ENCODE results near the gene MLST8. TPM values are rescaled to one million over a fixed set of nuclear protein-coding genes. Genes with fewer than 3 reads are reported as not detected.

MLST8 gene
- total and polyA plus RNA-seq, 12 donors: 19.3 to 43.1 (median 24.7) TPM

DNA sequence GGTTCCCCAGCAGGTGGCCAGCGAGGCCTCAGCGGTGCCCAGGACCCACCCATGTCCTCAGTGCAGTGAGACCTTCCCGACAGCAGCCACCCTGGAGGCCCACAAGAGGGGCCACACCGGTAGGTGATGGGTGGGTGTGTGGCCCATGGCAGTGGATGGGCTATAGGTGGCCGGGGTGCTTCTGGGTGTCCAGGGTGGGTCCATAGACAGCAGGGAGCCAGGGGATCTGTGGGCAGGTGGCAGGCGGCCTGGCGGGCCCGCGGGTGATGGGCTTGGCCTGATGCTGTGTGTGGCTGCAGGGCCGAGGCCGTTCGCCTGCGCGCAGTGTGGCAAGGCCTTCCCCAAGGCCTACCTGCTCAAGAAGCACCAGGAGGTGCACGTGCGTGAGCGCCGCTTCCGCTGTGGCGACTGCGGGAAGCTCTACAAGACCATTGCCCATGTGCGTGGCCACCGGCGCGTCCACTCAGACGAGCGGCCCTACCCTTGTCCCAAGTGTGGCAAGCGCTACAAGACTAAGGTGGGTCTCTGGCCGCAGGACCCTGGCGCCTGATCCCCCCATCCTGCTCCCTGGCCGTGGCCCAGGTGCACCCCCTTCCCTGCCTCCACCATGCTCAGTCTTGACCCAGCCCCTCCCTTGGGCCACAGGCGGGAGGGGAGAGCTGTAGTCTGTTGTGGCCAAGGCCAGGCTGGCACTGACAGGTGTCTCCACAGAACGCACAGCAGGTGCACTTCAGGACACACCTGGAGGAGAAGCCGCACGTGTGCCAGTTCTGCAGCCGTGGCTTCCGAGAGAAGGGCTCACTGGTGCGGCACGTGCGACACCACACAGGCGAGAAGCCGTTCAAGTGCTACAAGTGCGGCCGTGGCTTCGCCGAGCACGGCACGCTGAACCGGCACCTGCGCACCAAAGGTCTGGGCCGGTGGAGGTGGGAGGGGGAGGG, 28.9 kb downstream of the MLST8 start:
- ATAC-seq: no peak
- Histone ChIP-seq H3K27ac (no peak overlapping the region), H3K9me3 (no peaks in the 10 kb centered on the region), H3K36me3 (peaks cover 18 to 69% (median 43%) of the 10 kb centered on the region in 9 donors), H3K4me1 (peaks cover 13 to 29% (median 23%) of the 10 kb centered on the region in 9 donors), H3K4me3 (no peak overlapping the region), H3K27me3 (peaks cover 0 to 30% (median 8%) of the 10 kb centered on the region in 7 donors)
- WGBS, 2 donors: 96% methylated on average over 51 of the region's 51 CpGs
- DNase-seq: no peak
- intact Hi-C loops (cut with DNase I): no loop called here
- no peak for TF ChIP-seq CTCF (IDR thresholded peaks at IDR 0.05)

DNA sequence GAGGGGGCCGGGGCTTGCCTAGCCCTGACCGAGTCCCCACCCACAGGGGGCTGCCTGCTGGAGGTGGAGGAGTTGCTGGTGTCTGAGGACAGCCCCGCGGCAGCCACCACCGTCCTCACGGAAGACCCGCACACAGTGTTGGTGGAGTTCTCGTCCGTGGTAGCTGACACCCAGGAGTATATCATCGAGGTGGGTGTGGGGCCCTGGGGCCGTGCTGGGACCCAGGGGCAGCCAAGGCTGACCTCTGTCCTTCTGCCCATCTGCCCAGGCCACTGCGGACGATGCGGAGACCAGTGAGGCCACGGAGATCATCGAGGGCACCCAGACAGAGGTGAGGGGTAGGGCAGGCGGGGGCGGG, 29.5 kb downstream of the MLST8 start:
- DNase-seq: no peak
- TF ChIP-seq CTCF (IDR thresholded peaks at IDR 0.05): no peak
- Histone ChIP-seq H3K9me3 (no peaks in the 10 kb centered on the region), H3K36me3 (peaks cover 15 to 69% (median 37%) of the 10 kb centered on the region in 9 donors), H3K4me3 (no peak overlapping the region), H3K4me1 (peaks cover 13 to 29% (median 23%) of the 10 kb centered on the region in 9 donors), H3K27me3 (peaks cover 0 to 30% (median 8%) of the 10 kb centered on the region in 7 donors), H3K27ac (no peak overlapping the region)
- intact Hi-C loops (cut with DNase I): no loop called here
- 92 to 95% methylated on average over 18 of the region's 18 CpGs for WGBS, 2 donors
- no peak for ATAC-seq

DNA sequence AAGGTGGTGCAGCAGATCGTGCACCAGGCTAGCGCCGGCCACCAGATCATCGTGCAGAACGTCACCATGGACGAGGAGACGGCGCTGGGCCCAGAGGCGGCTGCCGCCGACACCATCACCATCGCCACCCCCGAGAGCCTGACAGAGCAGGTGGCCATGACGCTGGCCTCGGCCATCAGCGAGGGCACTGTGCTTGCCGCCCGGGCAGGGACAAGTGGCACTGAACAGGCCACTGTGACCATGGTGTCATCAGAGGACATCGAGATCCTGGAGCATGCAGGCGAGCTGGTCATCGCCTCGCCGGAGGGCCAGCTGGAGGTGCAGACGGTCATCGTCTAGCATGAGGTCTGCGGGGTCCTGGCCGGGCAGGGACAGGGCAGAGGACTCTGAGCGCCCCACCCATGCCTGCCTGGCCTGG, 30.0 kb downstream of the MLST8 start:
- no peak for TF ChIP-seq CTCF (IDR thresholded peaks at IDR 0.05)
- Histone ChIP-seq H3K27me3 (peaks cover 0 to 30% (median 8%) of the 10 kb centered on the region in 7 donors), H3K4me3 (no peak overlapping the region), H3K9me3 (no peaks in the 10 kb centered on the region), H3K4me1 (peaks cover 13 to 29% (median 23%) of the 10 kb centered on the region in 9 donors), H3K27ac (no peak overlapping the region), H3K36me3 (peaks cover 13 to 70% (median 37%) of the 10 kb centered on the region in 9 donors)
- DNase-seq (no peak), ATAC-seq (no peak)
- intact Hi-C loops (cut with DNase I): no loop called here
- 91 to 97% methylated on average over 23 to 28 of the region's 28 CpGs for WGBS, 2 donors

- Histone ChIP-seq H3K27ac (no peak overlapping the region), H3K27me3 (peaks cover 0 to 30% (median 8%) of the 10 kb centered on the region in 7 donors), H3K4me1 (peaks cover 13 to 29% (median 23%) of the 10 kb centered on the region in 9 donors), H3K4me3 (peak overlapping the region in 3 of 10 donors; percentile 34 to 49 (median 42)), H3K36me3 (peaks cover 13 to 68% (median 37%) of the 10 kb centered on the region in 9 donors), H3K9me3 (no peaks in the 10 kb centered on the region)
- DNase-seq: no peak
- no peak for ATAC-seq
- intact Hi-C loops (cut with DNase I): no loop called here
- whole genome bisulfite sequencing, 2 donors: 80 to 81% methylated on average over 19 of the region's 19 CpGs
- no peak for TF ChIP-seq CTCF (IDR thresholded peaks at IDR 0.05)
These were observed 30.6 kb downstream of the MLST8 start for GRCh38 chr16:2235695-2236336.
